GM12878 (cell line): Measurements from ENCODE around the gene BORCS6. TPM values are rescaled to one million over a fixed set of nuclear protein-coding genes. Genes with fewer than 3 reads are reported as not detected.

ENCODE experiments used
- IKZF2 ChIP-seq, 2 experiments: fragments of 450-650 bp; IDR thresholded peaks; 2 replicates each; pipeline ENCODE4 v1.6.1; 2017; ENCODE audit warnings: mild to moderate bottlenecking in 2 of 2, moderate library complexity in 2 of 2
- MEF2B ChIP-seq: fragments of 450-650 bp; IDR thresholded peaks from 2 replicates; pipeline ENCODE4 v1.6.1; 2018; ENCODE audit warnings: mild to moderate bottlenecking, moderate library complexity; ENCODE audit not compliant: partially characterized antibody, poor library complexity, severe bottlenecking
- NBN ChIP-seq: fragments of 450-650 bp; IDR thresholded peaks from 2 replicates; pipeline ENCODE4 v1.6.1; 2016
- NR2C1 ChIP-seq: fragments of 450-650 bp; IDR thresholded peaks from 2 replicates; pipeline ENCODE4 v1.6.1; 2017; ENCODE audit warnings: antibody characterized with exemption, mild to moderate bottlenecking, moderate library complexity
- RCOR1 ChIP-seq: conservative IDR thresholded peaks from 2 replicates; pipeline ENCODE4 v1.6.1; 2012; ENCODE audit warnings: low read depth, low read length, improper control_type of control experiment
- RUNX3 ChIP-seq: IDR thresholded peaks from 2 replicates; pipeline ENCODE4 v1.6.1; 2012; ENCODE audit warnings: low read length, inconsistent platforms
- SIN3A ChIP-seq: IDR thresholded peaks from 2 replicates; pipeline ENCODE4 v1.6.1; 2012; ENCODE audit warnings: low read depth, low read length, improper control_type of control experiment
- SMAD1 ChIP-seq: fragments of 450-650 bp; IDR thresholded peaks from 2 replicates; pipeline ENCODE4 v1.6.1; 2018; ENCODE audit warnings: mild to moderate bottlenecking, low read depth; ENCODE audit not compliant: partially characterized antibody
- SMAD5 ChIP-seq: IDR thresholded peaks from 2 replicates; pipeline ENCODE4 v1.6.1; 2016; ENCODE audit warnings: antibody characterized with exemption, low read depth
- SRF ChIP-seq, 2 experiments: IDR thresholded peaks; 2 replicates each; pipeline ENCODE4 v1.6.1; 2011; ENCODE audit warnings: low read depth in 2 of 2, low read length in 2 of 2, mild to moderate bottlenecking in 1 of 2, moderate library complexity in 1 of 2
- TCF3 ChIP-seq: IDR thresholded peaks from 2 replicates; pipeline ENCODE4 v1.6.1; 2012; ENCODE audit warnings: low read depth, mild to moderate bottlenecking, low read length, borderline replicate concordance; ENCODE audit not compliant: insufficient read depth
- TCF7 ChIP-seq: IDR thresholded peaks from 2 replicates; pipeline ENCODE4 v1.6.1; 2014; ENCODE audit warnings: antibody characterized with exemption, borderline replicate concordance
- polyA plus RNA-seq, 11 experiments: library from polyadenylated mRNA; depleted of rRNA in 4 of 11; unstranded in 6 of 11; stranded (reverse) in 5 of 11; fragments of >200 nt; fragmentation: Nextera tagmentation in 4 of 11; fragmentation: Illumina TruSeq in 1 of 11; extraction: Ambion mirVana in 4 of 11; extraction: Trizol in 1 of 11; gene quantifications; 1 replicate in 1 of 11; 2 replicates in 10 of 11; pipeline versions ENCODE4 v1.2.1 to v1.2.3, GENCODE V29; 2011 to 2016; ENCODE audit warnings: inconsistent platforms in 2 of 11, missing spikeins in 2 of 11, low read depth in 1 of 11
- total RNA-seq, 4 experiments: library from RNA; depleted of rRNA in 3 of 4; stranded (reverse); fragments of >200 nt in 3 of 4; fragmentation: Illumina TruSeq in 1 of 4; extraction: Trizol in 1 of 4; gene quantifications; 2 replicates each; pipeline versions ENCODE4 v1.2.1 to v1.2.3, GENCODE V29; 2013 to 2021
- TF ChIP-seq, protein P1 (sequence below): fragments of 450-650 bp; IDR thresholded peaks from 2 replicates; pipeline ENCODE4 v1.6.1; 2017; ENCODE audit warnings: mild to moderate bottlenecking, low read depth, inconsistent platforms; ENCODE audit not compliant: poor library complexity, severe bottlenecking
- TF ChIP-seq, protein P2 (sequence below): IDR thresholded peaks from 2 replicates; pipeline ENCODE4 v1.6.1; 2011; ENCODE audit warnings: borderline replicate concordance, low read depth, mild to moderate bottlenecking, moderate library complexity, mixed read lengths, low read length; ENCODE audit not compliant: insufficient read depth; ENCODE audit errors: extremely low read length
- TF ChIP-seq, protein P3 (sequence below), 3 experiments: IDR thresholded peaks in 2 of 3; conservative IDR thresholded peaks in 1 of 3; 2 replicates each; pipeline ENCODE4 v1.5.1; 2011; ENCODE audit warnings: low read depth in 3 of 3, low read length in 3 of 3, mild to moderate bottlenecking in 3 of 3, control low read depth in 2 of 3, moderate library complexity in 2 of 3, inconsistent platforms in 1 of 3, mixed read lengths in 1 of 3; ENCODE audit not compliant: control insufficient read depth in 2 of 3, insufficient read depth in 1 of 3; ENCODE audit errors: extremely low read depth in 1 of 3
- TF ChIP-seq, protein P4 (sequence below): fragments of 450-650 bp; formaldehyde crosslinking; IDR thresholded peaks from 2 replicates; pipeline ENCODE4 v1.4.0; 2020; ENCODE audit warnings: mild to moderate bottlenecking, moderate library complexity
- TF ChIP-seq, protein P5 (sequence below): fragments of 450-650 bp; IDR thresholded peaks from 2 replicates; pipeline ENCODE4 v1.6.1; 2017; ENCODE audit warnings: antibody characterized with exemption, mild to moderate bottlenecking, moderate library complexity

The BORCS6 gene
- total and polyA plus RNA-seq, 10 of the 15 experiments (the other 5 are each of a cell fraction or from before 2014, with no cell fraction given) = 0.37 to 14.1 (median 6.7) TPM

DNA sequence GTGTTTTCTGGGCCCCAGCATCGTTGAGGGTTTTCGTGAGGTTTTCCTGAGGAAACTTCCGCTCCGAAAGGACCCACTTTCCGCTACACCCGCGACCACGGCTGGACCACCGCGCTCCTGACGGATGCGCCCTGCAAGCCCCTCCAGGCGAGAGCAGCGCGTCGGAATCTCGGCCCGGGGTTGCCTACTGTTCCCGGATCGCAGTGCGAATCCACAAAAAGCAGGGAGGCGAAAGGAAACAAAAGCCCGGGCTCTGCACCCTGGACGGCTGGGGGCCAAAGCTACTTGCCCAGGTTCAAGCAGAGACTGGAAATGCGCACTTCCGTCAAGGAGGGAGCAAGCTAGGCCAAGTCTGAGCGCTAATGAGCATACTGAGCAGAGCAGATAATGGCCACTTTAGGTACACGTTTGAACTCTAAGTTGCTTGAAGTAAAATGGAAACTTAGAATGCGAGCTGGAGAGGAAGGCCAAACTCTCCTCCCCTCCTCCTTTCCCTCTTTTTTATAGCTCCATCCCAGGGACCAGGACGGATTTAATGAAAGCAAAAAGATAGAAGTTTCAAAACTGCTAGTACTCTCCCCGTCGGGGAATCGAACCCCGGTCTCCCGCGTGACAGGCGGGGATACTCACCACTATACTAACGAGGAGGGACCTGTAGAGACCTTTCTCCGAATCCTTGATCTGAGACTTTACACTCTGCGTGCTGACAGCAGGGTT is 31.8 kb upstream of the BORCS6 start (continued):
- TF ChIP-seq, protein P1, sequence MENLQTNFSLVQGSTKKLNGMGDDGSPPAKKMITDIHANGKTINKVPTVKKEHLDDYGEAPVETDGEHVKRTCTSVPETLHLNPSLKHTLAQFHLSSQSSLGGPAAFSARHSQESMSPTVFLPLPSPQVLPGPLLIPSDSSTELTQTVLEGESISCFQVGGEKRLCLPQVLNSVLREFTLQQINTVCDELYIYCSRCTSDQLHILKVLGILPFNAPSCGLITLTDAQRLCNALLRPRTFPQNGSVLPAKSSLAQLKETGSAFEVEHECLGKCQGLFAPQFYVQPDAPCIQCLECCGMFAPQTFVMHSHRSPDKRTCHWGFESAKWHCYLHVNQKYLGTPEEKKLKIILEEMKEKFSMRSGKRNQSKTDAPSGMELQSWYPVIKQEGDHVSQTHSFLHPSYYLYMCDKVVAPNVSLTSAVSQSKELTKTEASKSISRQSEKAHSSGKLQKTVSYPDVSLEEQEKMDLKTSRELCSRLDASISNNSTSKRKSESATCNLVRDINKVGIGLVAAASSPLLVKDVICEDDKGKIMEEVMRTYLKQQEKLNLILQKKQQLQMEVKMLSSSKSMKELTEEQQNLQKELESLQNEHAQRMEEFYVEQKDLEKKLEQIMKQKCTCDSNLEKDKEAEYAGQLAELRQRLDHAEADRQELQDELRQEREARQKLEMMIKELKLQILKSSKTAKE = peak; percentile 69
- TF ChIP-seq SMAD1 (no peak), NR2C1 (no peak), NBN (peak; percentile 19), SRF (IDR thresholded peaks at IDR 0.05; ENCODE audit: low read depth in 2 of 2, low read length in 2 of 2) (no peak), TCF7 (no peak), RCOR1 (no peak), SIN3A (no peak), IKZF2 (IDR thresholded peaks at IDR 0.05) (peak in 1 of 2 experiments; percentile 58; a peak in 1 of 4 replicates), RUNX3 (peak; percentile 80), TCF3 (0 out of 2 replicates have a peak, but pooled peaks have one; percentile 5), MEF2B (no peak), SMAD5 (no peak)
- TF ChIP-seq, protein P2, sequence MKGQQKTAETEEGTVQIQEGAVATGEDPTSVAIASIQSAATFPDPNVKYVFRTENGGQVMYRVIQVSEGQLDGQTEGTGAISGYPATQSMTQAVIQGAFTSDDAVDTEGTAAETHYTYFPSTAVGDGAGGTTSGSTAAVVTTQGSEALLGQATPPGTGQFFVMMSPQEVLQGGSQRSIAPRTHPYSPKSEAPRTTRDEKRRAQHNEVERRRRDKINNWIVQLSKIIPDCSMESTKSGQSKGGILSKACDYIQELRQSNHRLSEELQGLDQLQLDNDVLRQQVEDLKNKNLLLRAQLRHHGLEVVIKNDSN = no peak
- TF ChIP-seq, protein P3, sequence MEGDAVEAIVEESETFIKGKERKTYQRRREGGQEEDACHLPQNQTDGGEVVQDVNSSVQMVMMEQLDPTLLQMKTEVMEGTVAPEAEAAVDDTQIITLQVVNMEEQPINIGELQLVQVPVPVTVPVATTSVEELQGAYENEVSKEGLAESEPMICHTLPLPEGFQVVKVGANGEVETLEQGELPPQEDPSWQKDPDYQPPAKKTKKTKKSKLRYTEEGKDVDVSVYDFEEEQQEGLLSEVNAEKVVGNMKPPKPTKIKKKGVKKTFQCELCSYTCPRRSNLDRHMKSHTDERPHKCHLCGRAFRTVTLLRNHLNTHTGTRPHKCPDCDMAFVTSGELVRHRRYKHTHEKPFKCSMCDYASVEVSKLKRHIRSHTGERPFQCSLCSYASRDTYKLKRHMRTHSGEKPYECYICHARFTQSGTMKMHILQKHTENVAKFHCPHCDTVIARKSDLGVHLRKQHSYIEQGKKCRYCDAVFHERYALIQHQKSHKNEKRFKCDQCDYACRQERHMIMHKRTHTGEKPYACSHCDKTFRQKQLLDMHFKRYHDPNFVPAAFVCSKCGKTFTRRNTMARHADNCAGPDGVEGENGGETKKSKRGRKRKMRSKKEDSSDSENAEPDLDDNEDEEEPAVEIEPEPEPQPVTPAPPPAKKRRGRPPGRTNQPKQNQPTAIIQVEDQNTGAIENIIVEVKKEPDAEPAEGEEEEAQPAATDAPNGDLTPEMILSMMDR (IDR thresholded peaks at IDR 0.05 in 2 of 3, conservative IDR thresholded peaks at IDR 0.05 in 1 of 3; ENCODE audit: control insufficient read depth in 2 of 3, extremely low read depth in 1 of 3, insufficient read depth in 1 of 3, low read depth in 3 of 3, low read length in 3 of 3) = no peak
- TF ChIP-seq, protein P4, sequence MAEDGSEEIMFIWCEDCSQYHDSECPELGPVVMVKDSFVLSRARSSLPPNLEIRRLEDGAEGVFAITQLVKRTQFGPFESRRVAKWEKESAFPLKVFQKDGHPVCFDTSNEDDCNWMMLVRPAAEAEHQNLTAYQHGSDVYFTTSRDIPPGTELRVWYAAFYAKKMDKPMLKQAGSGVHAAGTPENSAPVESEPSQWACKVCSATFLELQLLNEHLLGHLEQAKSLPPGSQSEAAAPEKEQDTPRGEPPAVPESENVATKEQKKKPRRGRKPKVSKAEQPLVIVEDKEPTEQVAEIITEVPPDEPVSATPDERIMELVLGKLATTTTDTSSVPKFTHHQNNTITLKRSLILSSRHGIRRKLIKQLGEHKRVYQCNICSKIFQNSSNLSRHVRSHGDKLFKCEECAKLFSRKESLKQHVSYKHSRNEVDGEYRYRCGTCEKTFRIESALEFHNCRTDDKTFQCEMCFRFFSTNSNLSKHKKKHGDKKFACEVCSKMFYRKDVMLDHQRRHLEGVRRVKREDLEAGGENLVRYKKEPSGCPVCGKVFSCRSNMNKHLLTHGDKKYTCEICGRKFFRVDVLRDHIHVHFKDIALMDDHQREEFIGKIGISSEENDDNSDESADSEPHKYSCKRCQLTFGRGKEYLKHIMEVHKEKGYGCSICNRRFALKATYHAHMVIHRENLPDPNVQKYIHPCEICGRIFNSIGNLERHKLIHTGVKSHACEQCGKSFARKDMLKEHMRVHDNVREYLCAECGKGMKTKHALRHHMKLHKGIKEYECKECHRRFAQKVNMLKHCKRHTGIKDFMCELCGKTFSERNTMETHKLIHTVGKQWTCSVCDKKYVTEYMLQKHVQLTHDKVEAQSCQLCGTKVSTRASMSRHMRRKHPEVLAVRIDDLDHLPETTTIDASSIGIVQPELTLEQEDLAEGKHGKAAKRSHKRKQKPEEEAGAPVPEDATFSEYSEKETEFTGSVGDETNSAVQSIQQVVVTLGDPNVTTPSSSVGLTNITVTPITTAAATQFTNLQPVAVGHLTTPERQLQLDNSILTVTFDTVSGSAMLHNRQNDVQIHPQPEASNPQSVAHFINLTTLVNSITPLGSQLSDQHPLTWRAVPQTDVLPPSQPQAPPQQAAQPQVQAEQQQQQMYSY (CRISPR knock-in tag) = no peak
- TF ChIP-seq, protein P5, sequence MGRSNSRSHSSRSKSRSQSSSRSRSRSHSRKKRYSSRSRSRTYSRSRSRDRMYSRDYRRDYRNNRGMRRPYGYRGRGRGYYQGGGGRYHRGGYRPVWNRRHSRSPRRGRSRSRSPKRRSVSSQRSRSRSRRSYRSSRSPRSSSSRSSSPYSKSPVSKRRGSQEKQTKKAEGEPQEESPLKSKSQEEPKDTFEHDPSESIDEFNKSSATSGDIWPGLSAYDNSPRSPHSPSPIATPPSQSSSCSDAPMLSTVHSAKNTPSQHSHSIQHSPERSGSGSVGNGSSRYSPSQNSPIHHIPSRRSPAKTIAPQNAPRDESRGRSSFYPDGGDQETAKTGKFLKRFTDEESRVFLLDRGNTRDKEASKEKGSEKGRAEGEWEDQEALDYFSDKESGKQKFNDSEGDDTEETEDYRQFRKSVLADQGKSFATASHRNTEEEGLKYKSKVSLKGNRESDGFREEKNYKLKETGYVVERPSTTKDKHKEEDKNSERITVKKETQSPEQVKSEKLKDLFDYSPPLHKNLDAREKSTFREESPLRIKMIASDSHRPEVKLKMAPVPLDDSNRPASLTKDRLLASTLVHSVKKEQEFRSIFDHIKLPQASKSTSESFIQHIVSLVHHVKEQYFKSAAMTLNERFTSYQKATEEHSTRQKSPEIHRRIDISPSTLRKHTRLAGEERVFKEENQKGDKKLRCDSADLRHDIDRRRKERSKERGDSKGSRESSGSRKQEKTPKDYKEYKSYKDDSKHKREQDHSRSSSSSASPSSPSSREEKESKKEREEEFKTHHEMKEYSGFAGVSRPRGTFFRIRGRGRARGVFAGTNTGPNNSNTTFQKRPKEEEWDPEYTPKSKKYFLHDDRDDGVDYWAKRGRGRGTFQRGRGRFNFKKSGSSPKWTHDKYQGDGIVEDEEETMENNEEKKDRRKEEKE = no peak
